Tibial artery (tissue), 4 donors: ENCODE measurements around the gene CDC45.

Source experiments
- DNase-seq, 2 donors: peaks; one replicate each; pipeline ENCODE4 v3.0.0-alpha.2; 2019
- H3K27ac ChIP-seq, 2 donors: fragments of 200-600 bp; sonication (generic) in 1 of 2; 1 replicate in 1 of 2; 2 replicates in 1 of 2; pipeline ENCODE4 v1.5.1; 2018 to 2019; ENCODE audit warnings: mild to moderate bottlenecking in 1 of 2
- H3K27me3 ChIP-seq, 2 donors: fragments of 200-600 bp; sonication (generic) in 1 of 2; one replicate each; pipeline versions ENCODE4 v1.5.1 to v1.6.0; 2016 to 2019
- H3K36me3 ChIP-seq, 3 donors: fragments of 200-600 bp; sonication (generic) in 2 of 3; one replicate each; pipeline ENCODE4 v1.5.1; 2016 to 2019; ENCODE audit warnings: mild to moderate bottlenecking in 2 of 3
- H3K4me1 ChIP-seq, 4 donors: fragments of 200-600 bp; sonication (generic) in 2 of 4; 1 replicate in 3 of 4; 2 replicates in 1 of 4; pipeline ENCODE4 v1.5.1; 2016 to 2019
- H3K4me3 ChIP-seq, 2 donors: fragments of 200-600 bp; sonication (generic) in 1 of 2; 1 replicate in 1 of 2; 2 replicates in 1 of 2; pipeline ENCODE4 v1.5.1; 2018 to 2019; ENCODE audit warnings: mild to moderate bottlenecking in 2 of 2
- H3K9me3 ChIP-seq, 3 donors: fragments of 200-600 bp; sonication (generic) in 1 of 3; one replicate each; pipeline ENCODE4 v1.5.1; 2016 to 2019
- CTCF ChIP-seq, 2 experiments: fragments of 200-600 bp in 1 of 2; fragments of 450-650 bp in 1 of 2; IDR thresholded peaks; one replicate each; pipeline ENCODE4 v1.5.1; 2017 to 2019; ENCODE audit warnings: antibody characterized with exemption in 2 of 2, mild to moderate bottlenecking in 1 of 2, moderate library complexity in 1 of 2
- intact Hi-C: fragments of 100-400 bp; cut with DNase I; formaldehyde crosslinking; loops from one replicate; pipeline ENCODE4 v1.15.0; 2023; ENCODE audit warnings: low total_unique reads

The CDC45 gene

DNA sequence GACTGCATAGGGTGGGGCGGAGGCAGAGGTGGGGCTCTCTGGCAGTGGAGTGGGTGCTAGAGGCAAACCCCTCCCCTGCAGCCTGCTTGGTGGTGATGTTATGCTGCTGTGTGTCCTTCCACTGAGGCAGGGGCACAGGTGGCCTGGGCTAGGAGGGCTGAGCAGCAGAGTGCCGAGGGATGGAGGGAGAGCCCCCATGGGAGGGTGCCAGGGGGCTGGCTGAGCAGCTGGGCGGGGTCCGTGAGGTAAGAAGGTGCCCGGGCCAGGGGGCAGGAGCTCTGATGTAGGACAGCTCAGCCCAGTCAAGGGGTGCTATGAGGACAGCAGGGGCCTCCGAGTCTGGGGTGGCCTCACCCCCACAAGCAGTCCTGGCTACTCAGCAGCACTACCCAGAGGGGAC, 40.3 kb downstream of the CDC45 start:
- Histone ChIP-seq H3K4me1 (peaks cover 0 to 19% (median 16%) of the 10 kb centered on the region in 4 donors), H3K27me3 (peaks cover 0 to 30% of the 10 kb centered on the region in 2 donors), H3K4me3 (no peak overlapping the region), H3K9me3 (no peaks in the 10 kb centered on the region), H3K36me3 (no peaks in the 10 kb centered on the region), H3K27ac (no peak overlapping the region)
- TF ChIP-seq CTCF (IDR thresholded peaks at IDR 0.05): no peak
- peak in 1 of 2 donors; percentile 53 for DNase-seq
- intact Hi-C loops: no loop called here

- no peaks in the 10 kb centered on the region for H3K9me3 ChIP-seq
- no peaks in the 10 kb centered on the region for H3K36me3 ChIP-seq
- peak in 1 of 2 donors; percentile 34 for DNase-seq
- peaks cover 0 to 38% of the 10 kb centered on the region in 2 donors for H3K27me3 ChIP-seq
- H3K4me1 ChIP-seq: peaks cover 0 to 19% (median 16%) of the 10 kb centered on the region in 4 donors
- no peak overlapping the region for H3K27ac ChIP-seq
- TF ChIP-seq CTCF (IDR thresholded peaks at IDR 0.05): no peak
- intact Hi-C loops: no loop called here
- no peak overlapping the region for H3K4me3 ChIP-seq
Measured at GRCh38 chr22:19520566-19521305, 41.0 kb downstream of the CDC45 start.

- no peak for DNase-seq
- intact Hi-C loops: no loop called here
- H3K27ac ChIP-seq: no peak overlapping the region
- H3K27me3 ChIP-seq: peaks cover 0 to 54% of the 10 kb centered on the region in 2 donors
- no peaks in the 10 kb centered on the region for H3K9me3 ChIP-seq
- H3K4me3 ChIP-seq: peak overlapping the region; percentile 34 to 44
- H3K36me3 ChIP-seq: no peaks in the 10 kb centered on the region
- TF ChIP-seq CTCF (IDR thresholded peaks at IDR 0.05): no peak
- H3K4me1 ChIP-seq: peaks cover 0 to 19% (median 16%) of the 10 kb centered on the region in 4 donors
Measured at GRCh38 chr22:19522190-19522880, 42.6 kb downstream of the CDC45 start.

- no peak for TF ChIP-seq CTCF (IDR thresholded peaks at IDR 0.05)
- H3K4me1 ChIP-seq: peaks cover 0 to 19% (median 16%) of the 10 kb centered on the region in 4 donors
- no peaks in the 10 kb centered on the region for H3K36me3 ChIP-seq
- H3K27ac ChIP-seq: no peak overlapping the region
- H3K27me3 ChIP-seq: peaks cover 0 to 57% of the 10 kb centered on the region in 2 donors
- H3K9me3 ChIP-seq: no peaks in the 10 kb centered on the region
- no peak for DNase-seq
- intact Hi-C loops: no loop called here
- H3K4me3 ChIP-seq: peak overlapping the region; percentile 34 to 44
Measured at GRCh38 chr22:19522881-19523239, 43.1 kb downstream of the CDC45 start.

DNA sequence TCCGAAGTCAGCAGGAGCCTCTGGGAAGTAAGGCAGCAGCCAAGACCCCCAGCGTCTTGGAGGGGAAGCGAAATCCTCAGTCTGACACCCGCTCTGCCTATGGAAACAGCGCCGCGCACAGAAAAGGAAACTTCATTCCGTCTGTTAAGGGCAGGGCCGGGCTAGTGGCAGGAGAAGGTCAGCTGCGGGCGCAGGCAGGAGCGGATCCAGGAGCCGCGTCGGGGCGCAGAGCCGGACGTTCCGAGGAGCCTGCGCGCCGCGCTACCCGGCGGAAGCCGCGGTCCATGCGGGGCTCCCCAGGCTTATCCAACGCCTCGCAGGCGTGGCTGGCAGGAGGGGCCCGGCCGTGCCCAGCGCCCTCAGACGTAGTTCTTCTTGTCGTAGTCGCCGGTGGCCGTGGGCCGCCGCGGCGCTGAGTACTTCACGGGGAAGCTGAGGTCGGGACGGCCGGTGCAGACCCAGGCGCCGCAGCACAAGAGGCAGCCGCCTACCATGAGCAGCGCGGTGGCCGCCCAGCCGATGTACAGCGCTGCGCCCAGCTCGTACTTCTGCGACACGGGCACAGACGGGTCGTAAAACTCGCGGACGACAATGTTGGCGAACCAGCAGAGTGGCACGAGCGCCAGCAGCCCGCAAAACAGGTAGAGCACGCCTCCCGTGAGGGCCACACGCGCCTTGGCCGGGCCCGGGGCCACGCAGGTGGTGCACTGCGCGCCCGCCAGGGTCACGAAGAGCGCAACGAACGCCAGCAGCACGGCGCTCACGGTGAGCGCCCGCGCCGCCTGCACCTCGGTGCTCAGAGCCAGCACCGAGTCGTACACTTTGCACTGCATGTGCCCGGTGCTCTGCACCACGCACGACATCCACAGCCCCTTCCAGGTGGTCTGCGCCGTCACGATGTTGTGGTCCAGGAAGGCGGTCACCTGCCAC, 43.8 kb downstream of the CDC45 start:
- no peaks in the 10 kb centered on the region for H3K9me3 ChIP-seq
- TF ChIP-seq CTCF (IDR thresholded peaks at IDR 0.05): no peak
- H3K27ac ChIP-seq: no peak overlapping the region
- peaks cover 0 to 61% of the 10 kb centered on the region in 2 donors for H3K27me3 ChIP-seq
- intact Hi-C loops: no loop called here
- peaks cover 0 to 19% (median 16%) of the 10 kb centered on the region in 4 donors for H3K4me1 ChIP-seq
- peak overlapping the region; percentile 34 to 44 for H3K4me3 ChIP-seq
- DNase-seq: no peak
- H3K36me3 ChIP-seq: no peaks in the 10 kb centered on the region
